ENCODE results near the gene NKX3-2.

NKX3-2 gene

DNA sequence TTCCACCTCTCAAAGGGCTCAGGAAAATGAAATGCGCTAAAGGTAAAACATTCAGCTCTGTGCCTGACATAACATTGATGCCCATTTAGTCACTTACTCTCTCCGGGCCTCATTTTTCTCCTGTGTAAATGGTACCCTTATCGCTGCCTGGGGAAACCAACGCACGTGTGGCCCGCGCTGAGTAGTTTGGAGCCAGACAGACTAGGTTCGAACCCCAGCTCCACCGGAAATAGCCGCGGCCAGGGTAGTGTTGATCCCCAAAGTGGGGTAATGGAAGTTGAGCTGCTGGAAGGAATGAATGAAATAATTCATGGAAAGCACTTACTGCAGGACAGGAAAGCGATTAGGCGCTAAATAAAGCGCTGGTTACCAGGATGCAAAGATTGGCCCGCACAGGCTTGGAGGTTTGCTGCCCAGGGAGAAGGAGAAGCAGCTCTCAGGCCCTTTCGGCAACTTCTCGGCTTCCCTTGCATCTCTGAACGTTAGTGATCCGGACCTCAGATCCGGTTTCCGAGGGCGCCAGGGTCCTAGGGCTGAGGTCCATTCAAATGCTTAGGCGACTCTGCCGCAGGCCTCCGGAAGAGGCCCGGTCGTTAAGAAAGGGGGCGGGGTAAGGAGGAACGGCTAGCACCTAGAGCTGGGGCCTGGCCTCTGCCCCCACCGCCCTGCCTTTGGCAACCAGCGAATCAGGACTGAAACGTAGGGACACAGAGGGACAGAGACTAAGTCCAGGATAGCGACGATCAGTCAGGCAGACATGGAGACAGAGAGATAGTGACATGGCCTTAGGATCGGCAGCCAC lies 13.3 kb downstream of the NKX3-2 start:
- no peak for DNase-seq

DNA sequence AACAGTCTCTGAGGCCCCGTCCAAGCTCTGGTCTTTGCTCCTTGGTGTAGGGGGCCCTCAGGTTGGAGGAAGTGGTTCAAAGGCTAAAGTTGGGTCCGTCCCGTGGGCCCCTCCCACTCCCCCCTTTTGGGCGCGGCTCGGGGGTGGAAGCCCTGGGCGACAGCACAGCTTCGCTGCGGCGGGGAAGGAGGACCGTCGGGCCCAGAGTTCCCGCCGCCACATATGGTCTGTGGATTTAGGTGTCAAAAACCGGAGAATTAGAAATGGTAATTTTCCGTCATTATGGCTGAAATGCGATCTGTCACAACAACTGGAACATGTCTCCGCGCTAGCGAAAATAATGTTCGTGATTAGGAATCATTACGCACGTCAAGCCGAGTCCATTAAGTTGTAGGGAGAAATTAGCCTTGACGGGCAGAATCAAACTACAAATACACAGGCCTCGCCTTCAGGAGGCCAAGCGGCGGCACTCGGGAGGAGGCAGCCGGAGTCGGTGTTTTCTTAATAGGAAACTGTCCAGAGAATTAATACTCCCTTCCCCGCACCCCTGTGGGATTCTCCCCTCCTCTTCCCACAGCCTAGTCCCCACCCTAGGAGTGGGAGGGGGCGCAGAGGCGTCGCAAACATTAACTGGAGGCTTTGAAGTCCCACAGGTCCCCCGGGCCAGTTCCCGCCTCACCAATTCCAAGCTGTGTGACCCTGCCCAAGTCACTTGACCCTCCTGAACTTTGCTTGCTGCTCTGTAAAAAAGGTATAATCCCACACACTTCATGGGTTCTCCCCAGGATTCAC lies 15.0 kb downstream of the NKX3-2 start:
- no peak for DNase-seq

DNA sequence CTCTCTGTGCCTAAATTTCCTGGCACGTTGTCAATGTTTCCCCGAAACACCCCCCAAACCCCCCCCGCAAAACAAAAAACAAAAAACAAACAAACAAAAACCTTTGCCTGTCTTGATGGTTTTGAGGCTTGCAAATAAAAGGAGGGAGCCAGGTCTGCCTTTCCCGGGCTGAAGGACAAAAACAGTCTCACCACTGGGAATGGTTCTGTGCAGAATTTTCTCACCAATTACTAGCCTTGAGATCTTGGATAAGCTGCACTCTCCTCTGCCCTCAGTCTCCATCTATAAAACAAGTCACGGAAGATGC lies 15.5 kb downstream of the NKX3-2 start:
- no peak for DNase-seq

DNA sequence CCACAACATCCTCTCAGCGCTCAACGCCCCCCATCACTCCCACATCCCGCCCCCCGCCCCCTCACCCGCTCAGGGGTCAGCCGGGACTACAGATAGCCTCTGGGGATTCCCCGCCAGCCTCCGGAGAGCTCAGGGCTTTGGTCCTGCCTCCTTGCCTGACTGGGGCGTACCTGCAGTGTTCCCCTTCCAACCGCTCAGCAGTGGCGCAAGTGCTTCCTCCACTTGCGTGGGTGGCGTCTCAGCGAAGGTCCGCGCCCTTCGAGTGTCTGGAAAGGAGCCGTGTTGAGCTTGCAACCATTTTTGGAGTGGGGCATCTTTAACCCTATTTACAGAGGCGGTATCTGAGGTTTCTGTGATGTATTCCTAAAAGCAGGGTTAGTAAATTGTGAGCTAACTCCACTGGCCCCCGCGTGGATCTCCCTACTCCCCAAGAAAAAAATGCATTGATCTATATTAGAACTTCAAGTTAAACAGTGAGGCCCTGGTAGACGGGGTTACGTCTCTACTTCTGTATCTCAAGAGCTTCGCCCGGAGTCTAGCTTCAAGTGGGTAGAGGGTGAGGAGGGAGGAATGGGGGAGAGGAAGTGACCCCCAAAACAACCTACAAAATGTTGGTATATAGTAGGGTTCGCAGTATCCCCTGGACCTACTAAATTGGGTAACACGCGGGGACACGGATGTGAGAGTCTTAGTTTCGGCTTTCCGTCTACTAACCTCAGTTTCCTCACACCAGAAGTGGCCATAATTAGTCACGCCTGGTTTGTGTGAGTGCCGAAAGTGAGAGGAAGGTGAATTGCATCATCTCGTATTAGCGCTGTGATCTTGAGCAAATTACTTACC lies 16.1 kb downstream of the NKX3-2 start:
- DNase-seq = no peak

DNA sequence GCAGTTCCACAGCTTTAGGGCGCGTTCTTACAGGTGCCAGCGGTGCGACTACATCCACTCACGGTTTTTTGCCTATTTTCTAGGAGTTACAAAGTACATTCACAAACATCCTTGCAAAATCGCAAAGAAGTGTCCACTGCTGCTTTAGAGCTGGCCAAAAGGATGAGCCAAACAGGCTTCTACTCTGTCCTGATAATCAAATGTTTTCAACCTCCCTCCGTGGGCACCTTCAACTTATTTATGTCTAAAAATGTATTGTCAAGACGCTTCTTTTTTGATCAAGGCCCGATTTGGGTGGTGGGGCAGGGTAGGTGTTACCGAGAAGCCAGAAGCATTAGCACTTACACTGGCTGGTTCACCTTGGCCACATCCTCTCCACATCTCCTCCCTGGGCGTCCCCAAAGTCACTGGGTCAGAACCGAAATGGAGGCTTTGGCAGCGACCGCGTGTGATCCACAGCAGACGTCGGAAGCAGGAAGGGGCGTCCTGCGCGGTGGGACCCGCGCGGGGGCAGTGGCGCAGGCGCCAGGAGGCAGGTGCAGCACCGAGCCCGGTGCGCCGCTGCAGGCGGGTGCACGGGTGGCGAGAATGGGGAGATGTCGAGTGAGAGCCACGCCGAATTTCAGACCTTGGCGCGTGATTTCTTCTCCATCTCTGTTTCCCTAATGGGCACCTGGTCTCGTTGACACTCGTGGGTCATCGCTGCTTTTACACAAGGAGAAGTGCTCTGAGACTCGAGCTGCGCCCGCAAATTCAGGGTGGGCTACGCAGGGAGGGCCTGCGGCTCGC lies 16.9 kb downstream of the NKX3-2 start:
- no peak for DNase-seq

DNA sequence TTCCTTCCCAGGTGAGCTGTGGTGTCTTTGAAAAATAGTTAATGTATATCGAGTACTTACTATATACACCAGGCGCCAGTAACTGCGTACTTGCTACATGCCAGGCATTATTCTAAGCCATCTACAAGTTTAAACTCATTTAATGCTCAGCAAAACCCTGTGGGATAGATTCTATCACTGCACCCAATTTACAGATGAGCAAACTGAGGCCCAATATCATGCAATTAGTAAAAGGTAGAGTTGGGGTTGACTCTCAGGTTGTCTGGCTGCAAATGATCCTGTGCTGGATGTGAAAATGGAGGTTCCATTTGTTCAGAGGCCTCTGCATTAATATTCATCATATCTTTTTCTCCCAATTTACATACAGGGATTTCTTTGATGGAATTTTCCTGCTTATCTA lies 17.6 kb downstream of the NKX3-2 start:
- no peak for DNase-seq

DNA sequence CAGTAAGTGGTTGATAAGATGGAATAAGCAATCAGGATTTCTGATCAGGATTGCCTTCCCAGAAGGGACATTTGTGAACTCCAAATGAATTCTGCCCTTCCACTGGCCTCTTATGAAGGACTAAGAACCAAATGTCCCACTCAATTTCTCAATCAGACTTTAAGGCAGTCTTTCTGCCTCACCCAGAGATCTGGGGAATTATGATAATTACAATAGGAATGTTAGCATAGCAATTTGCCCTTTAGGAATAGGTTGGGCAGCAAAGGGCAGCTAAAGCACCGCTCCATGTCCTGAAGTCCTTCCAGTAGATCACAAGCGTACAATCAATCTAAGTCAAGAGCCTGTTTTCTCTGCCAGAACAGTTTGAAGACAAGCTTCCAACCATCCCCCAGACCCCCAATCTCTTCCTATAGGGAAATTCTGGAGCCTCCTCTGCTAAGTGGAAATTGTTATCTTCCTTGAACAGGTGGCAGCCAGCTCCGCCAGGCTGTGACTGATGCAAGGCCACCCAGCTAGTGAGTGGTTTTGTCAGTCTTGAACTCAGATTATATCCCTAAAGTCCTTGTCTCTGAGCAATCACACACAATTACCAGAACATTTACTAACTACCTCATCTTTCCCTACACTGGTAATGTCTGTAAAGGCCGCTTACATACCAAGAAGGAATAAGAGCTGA lies 18.6 kb downstream of the NKX3-2 start:
- DNase-seq = no peak

DNA sequence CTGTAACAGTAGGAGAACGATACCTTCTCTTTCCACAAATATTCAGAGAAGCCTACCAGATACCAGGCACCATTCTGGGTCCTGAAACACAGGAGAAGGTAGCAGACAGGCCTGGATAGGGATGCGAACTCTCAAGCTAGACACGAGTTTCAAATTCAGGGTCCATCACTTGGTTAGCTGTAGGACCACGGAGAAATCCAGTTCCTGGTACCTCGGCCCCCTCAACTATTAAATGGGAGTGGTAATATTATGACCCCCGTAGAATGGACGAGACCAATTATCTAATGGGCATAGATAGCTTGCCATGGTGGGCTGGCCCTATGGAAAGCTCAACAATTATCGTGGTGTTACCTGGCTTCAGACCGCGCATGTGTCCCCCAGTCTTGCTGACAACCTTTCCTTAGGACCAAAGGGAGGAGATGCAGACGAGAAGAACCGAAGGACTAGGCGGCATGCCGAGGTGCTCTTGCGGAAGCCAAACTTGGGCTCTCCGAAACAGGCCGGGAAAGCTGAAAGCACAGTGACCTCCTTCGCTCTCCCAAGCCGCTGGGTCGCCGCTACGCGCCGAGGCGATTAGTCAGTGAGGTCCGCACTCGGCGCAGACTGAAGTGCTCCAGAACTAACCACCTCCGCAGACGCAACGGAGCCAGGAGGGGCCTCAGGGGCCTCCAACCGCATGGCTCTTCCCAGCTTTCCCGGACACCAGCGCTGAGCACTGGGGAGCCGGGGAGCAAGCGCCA lies 19.6 kb downstream of the NKX3-2 start:
- DNase-seq = no peak

DNA sequence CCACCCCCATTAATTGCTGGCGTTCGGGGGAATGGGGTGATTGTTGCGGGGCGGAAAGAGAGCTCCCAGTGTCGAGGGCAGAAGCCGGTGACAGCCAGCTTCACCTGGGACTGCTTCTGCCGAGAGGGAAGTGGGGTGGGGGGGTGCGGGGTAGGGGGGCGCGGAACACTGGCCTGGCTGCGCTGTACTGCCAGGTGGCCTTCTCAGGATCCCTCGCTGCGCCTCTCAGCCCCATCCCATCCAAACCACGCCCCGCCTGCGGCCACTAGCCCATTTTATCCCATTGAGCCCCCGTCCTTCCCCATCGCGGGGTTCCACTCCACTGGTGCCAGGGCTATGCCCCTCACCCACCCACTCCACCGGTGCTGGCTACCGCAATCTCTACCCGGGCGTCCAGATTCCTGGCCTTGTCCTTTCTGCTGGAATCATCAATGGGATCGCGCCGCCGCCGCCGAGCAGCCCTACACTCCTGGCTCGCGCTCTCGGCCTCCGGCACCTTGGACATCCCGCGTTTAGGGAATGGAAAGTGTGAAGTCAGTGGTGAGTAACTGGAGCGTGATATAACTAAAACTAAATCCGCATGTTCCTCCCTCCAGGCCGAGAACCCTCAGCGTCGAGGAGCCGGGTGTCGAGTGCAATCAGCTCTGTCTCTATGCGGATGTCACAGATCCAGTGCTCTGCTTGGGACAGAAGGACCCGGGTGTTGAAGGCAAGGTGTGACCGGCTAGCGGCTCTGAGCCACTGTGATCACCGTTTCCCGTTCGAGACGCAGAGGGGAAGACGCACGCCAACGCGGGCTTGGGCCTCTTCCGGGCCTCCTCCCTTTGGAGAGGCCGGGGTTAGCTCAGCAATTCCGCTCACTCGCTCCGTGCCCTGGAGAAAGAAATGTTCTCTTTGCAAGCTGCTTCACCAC lies 20.5 kb downstream of the NKX3-2 start:
- DNase-seq = no peak

DNA sequence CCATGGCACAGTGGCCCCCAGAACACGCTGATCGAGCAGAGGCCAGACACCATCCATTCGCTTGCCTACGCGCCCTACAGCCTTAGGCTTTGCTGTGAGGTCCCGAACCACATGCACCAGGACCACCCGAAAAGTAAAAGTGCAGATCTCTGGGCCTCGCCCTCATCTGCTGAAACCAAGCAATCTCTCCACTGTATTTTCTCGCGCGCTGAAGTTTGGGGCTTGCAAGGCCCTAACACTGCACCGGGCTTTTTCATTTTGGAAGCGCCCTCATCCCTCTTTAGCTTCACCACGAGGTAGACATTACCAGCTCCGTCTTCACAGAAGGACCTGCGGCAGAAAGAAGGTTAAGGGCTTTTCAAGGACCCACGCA lies 21.2 kb downstream of the NKX3-2 start:
- no peak for DNase-seq

DNA sequence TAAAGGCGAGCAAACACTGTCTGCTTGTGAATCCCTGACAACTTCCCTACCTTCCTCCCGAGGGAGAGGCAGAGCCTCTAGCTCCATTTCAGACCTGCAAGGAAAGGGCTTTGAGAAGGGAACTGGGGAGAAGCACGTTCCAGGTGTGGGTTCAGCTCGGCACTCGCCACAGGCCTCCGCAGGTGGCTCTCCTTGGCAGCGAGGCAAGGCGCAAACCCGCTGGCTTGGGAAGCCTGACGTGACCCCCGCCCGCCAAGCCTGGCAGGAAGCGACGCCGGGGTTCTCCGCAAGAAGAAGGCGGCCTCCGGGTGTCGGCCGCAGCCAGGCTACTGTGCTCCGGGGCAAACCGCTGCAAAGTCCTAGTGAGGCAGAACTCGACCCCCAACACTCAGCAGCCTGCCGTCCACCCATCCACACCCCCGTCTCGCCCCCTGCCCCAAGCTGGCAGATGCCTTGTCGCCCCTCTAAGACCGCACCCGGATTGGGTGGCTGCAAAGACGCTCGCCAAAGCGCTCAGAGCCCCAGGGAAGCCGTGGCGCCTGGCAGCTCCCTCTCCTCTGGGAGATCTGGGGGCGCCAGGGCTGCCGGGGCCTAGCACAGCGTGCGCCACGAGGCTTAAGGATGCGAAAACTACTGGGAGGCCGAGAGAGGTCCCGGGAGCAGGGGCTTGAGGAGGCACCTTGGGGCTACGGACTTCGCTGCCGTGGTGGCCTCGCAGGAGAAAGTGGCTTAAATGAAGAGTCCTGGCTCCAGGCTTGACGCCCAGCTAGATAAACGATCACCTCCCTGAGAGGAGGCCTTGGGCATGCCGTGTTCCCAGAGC lies 21.8 kb downstream of the NKX3-2 start:
- no peak for DNase-seq

DNA sequence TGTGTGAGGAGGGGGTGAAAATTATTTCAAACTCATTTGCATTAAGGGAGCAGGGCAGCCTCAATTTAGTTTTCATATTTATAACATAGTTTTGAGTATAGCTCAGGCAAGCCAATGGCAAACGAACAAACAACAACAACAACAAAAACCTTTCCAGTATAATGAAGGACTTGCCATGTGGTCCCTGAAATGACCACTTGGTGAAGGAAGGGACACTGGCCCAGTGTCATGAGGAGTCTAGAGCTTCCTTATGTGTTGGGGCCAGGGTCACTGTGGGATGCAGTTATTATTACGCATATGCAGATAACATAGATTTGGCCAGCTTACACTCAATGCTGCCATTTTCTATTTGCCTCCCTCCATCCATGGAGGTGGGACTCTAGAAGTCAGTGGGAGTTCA lies 23.3 kb downstream of the NKX3-2 start:
- DNase-seq = no peak

DNA sequence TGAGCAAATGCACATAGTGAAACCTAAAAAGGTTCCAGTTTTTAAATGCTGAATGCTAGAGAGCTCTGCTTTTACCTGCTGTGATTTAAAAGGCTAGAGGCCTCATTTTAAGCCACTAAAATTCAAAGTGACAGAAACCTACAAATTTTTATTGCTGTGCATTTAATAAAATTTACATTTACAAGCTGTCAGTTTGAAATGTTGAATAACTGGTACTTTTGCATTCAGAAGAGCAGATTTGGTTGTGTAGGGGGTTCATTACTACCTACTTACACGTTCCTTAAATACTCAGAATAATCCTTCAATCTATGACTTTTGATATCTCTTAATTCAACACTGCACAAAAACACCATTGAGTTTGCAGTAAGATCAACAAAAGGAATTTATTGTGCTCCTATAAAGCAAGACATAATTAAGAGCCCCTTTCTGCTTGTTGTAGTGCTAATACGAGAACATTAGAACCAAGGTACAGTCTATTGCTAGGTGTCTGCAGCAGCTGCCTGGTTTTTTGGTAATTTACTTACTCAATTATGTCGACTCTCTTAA lies 27.9 kb downstream of the NKX3-2 start:
- no peak for DNase-seq

DNA sequence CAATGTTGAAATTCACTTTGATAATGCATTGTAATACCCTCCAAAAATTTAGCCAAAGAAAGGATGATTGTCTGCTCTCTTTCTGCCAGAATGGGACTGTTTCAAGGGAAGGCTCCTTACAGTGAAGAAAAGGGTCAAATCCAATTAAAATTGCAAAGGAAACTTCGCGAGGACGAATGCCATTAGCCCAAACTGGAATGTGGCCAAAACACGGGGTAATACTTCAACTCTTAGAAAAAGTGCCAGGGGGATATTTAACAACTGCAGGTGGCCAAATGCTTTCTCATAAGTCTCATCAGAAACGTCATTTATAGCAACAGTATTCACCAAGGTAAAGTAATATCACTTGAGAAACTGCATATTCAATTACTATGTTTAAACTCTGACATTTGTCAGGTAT lies 29.0 kb downstream of the NKX3-2 start:
- DNase-seq = no peak

DNA sequence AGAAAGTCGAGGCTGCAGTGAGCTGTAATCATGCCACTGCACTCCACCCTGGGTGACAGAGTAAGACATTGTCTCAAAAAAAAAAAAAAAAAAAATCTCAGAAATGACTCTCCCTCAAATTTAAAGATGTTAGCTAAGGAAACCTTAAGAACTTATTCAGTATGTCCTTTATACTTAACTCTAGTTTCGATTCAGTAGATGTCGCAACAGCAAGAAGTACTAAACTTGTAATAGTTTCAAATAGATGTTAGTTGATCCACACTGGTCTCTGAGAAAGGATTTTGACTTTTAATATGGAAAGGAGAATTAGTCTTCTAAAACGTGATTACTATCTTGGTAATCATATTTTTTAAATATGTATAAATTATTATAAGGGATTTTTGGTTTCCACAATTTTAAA lies 29.6 kb downstream of the NKX3-2 start:
- no peak for DNase-seq

DNA sequence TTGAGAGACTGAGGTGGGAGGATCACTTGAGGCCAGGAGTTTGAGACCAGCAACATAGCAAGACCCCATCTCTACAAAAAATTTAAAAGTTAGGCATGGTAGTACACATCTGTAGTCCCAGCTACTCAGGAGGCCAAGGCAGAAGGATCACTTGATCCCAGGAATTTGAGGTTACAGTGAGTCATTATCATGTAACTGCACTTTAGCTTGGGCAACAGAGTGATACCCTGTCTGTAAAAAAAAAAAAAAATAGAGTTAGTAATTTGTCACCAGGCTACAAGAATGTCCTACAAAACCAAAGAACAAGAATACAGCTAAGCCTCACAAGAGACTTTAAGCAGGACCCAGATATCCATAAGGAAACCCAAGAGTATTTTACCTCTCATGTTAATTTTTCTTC lies 33.2 kb downstream of the NKX3-2 start:
- DNase-seq = no peak

DNA sequence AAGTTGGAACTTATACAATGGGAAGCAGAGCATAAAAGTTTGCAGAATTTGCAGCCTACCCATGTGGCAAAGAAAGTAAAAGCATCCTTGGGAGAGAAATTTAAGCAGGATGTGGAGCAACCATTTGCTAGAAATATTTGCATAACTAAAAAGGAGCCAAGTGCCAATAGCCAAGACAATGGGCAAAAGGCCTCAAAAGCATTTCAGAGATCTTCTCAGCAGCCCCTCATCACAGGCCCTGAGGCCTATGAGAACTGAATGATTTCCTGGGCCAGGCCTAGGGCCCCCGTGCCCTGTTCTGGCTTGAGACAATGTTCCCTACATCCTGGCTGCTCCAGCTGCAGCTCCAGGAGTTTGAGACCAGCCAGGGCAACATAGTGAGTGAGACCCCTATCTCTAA lies 34.9 kb downstream of the NKX3-2 start:
- no peak for DNase-seq

DNA sequence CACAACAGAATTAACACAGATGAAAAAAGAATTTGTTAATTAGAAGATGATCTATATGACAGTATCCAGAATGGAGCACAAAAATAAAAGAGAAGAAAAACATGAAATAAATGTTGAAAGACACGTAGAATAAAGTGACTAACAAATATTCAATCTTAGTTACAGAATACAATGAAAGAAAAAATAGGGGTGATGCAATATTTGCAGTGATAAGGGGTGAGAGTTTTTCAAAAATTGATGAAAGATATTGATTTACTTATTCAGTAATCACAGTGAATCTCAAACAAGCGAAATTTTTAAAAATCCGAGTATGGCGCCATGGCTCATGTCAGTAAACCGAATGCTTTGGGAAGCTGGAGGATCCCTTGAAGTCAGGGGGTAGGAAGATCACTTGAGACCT lies 39.9 kb downstream of the NKX3-2 start:
- DNase-seq = no peak

DNA sequence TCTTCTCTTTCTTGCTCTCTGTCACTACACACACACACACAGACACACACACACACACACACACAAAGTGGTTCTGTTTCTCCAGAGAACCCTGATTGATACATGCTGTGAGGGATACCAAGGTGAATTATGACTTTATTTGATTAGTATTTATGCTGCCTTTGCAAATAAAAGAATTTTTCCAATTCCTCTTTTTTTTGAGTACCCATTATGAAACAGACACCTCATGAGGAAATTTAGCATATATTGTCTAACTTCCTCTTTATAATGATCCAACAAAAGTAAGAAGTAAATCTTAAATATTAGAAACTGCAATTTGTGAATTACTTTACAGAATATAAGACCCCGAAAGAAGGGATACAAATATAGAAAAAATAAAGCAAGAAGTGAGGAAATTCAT lies 45.8 kb downstream of the NKX3-2 start:
- no peak for DNase-seq
